Nephron progenitor cell (in vitro differentiated cells): ENCODE data around the gene TMEM245.

Experiments used
- DNase-seq: peaks from one replicate; pipeline ENCODE4 v3.0.0; 2021
- H3K27ac Mint-ChIP-seq: 2 replicates; pipeline ENCODE4 v1.8.0; 2021; ENCODE audit warnings: mild to moderate bottlenecking, moderate library complexity, mixed read lengths
- H3K27me3 Mint-ChIP-seq: 2 replicates; pipeline ENCODE4 v1.8.0; 2021; ENCODE audit warnings: mild to moderate bottlenecking, low read depth, mixed read lengths; ENCODE audit not compliant: poor library complexity
- H3K36me3 Mint-ChIP-seq: 2 replicates; pipeline ENCODE4 v1.8.0; 2021; ENCODE audit warnings: low read depth, mixed read lengths
- H3K4me1 Mint-ChIP-seq: 2 replicates; pipeline ENCODE4 v1.8.0; 2021; ENCODE audit warnings: mixed read lengths
- H3K4me3 Mint-ChIP-seq: 2 replicates; pipeline ENCODE4 v1.8.0; 2021; ENCODE audit warnings: mild to moderate bottlenecking, moderate library complexity, mixed read lengths
- H3K9me3 Mint-ChIP-seq: 2 replicates; pipeline ENCODE4 v1.8.0; 2021; ENCODE audit warnings: mild to moderate bottlenecking, moderate library complexity, mixed read lengths
- TF ChIP-seq, protein P1 (sequence below): fragments of 200-600 bp; sonication (generic); IDR thresholded peaks from 2 replicates; pipeline ENCODE4 v1.5.0; 2021; ENCODE audit warnings: antibody characterized with exemption

TMEM245 gene

DNA sequence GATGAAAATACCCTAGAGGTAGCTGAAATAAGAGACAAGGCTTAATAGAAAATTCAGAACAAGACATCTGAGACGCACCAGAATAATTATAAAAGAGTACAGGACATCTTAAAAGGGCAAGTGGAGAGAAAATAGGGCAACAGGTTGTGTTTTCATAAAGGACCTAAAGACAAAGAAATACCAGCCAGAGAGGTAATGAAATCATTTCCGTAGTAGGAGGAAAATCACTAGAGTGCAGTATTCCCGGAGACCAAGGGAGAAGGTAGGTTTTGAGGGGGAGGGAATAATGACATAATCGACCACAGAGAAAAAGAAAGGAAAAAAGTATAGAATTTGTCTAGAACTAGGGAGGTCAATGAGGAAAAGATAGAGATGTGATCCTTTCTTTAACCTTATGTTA is 80.2 kb downstream of the TMEM245 start:
- Mint-ChIP-seq H3K27ac (peak overlapping the region; percentile 76), H3K36me3 (peaks cover 79% of the 10 kb centered on the region), H3K27me3 (no peaks in the 10 kb centered on the region), H3K4me1 (no peaks in the 10 kb centered on the region), H3K4me3 (no peak overlapping the region), H3K9me3 (peaks cover 18% of the 10 kb centered on the region)
- TF ChIP-seq, protein P1, sequence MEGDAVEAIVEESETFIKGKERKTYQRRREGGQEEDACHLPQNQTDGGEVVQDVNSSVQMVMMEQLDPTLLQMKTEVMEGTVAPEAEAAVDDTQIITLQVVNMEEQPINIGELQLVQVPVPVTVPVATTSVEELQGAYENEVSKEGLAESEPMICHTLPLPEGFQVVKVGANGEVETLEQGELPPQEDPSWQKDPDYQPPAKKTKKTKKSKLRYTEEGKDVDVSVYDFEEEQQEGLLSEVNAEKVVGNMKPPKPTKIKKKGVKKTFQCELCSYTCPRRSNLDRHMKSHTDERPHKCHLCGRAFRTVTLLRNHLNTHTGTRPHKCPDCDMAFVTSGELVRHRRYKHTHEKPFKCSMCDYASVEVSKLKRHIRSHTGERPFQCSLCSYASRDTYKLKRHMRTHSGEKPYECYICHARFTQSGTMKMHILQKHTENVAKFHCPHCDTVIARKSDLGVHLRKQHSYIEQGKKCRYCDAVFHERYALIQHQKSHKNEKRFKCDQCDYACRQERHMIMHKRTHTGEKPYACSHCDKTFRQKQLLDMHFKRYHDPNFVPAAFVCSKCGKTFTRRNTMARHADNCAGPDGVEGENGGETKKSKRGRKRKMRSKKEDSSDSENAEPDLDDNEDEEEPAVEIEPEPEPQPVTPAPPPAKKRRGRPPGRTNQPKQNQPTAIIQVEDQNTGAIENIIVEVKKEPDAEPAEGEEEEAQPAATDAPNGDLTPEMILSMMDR, result no peak
- DNase-seq, result no peak

DNA sequence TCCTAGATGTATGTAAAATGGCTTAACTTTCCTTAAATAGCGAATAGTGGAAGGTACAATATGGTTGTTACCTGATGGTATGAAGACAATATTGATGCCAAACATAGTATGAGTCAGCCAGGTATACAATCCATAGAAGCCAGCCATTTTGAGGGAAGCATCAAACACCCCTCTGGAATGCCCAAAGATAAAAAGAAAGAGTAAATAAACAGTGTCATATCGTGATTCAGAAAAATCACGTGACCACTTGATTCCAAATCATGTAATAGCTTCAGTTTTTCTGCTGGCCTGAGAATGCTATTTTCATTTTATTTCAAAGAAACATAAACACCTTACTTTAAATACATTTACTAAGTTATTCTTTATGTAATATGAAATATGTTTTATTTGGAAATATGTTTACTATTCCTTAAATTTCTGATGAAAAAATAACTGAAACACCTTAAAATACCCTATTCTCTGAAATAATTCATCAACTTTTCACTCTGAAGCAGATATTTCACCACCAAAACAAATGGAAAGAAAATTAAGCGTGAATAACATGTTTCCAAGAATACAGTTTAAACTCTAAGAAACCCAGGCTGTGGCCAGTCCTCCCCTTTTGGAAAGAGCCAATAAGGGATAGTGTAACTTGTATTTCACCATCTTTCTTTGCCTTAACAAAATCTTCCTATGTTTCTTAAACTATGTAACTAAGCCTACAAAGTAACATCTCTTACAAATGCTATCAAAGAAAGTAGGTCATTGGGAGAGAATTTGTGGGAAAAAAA is 81.6 kb downstream of the TMEM245 start:
- TF ChIP-seq, protein P1, result no peak
- H3K4me3 Mint-ChIP-seq, result no peak overlapping the region
- H3K27ac Mint-ChIP-seq, result peak overlapping the region; percentile 31

DNA sequence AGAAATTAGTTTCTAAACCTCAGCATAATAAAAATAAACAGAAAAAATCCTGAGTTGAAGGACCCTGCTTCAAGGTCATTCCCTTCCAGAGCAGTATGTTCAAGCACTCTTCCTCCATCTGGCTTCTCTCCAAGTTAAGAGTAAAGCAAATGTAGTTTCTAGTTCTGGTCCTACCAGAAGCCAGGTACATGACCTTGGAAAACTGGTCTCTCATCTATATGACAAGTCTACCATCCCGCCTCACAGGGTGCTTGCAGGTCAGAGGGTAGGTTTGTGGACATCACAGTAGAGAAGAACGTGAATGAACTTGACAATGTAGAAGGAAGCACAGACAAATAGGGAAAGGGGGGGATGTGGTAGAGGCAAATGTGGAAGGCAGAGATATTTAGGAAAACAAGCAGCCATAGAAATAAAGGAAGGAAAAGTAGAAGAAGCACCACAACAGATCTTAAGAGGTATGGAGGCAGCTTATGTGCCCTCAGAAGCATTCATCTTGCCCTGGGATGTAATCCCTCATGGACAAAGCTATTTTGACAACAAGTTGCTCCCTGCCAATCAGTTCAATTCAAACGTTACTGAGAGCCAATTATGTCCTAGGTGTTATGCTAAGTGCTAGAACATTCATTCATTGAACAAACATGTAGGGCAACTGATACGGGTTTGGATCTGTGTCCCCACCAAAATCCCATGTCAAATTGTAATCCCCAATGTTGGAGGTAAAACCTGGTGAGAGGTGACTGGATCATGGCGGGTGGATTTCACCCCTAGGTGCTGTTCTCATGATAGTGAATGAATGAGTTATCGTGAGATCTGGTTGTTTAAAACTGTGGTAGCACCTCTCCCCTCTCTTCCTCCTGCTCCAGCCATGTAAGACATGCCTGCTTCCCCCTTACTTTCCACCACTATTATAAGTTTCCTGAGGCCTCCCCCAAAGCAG is 82.7 kb downstream of the TMEM245 start:
- H3K4me1 Mint-ChIP-seq, result no peaks in the 10 kb centered on the region
- H3K27ac Mint-ChIP-seq, result peak overlapping the region; percentile 22
- peaks cover 68% of the 10 kb centered on the region for H3K36me3 Mint-ChIP-seq
- no peak overlapping the region for H3K4me3 Mint-ChIP-seq
- no peaks in the 10 kb centered on the region for H3K27me3 Mint-ChIP-seq
- TF ChIP-seq, protein P1, result no peak
- H3K9me3 Mint-ChIP-seq, result no peaks in the 10 kb centered on the region
- DNase-seq, result no peak

More for the DNA sequence above, 81.6 kb downstream of the TMEM245 start:
- H3K4me1 Mint-ChIP-seq, result no peaks in the 10 kb centered on the region
- no peaks in the 10 kb centered on the region for H3K27me3 Mint-ChIP-seq
- H3K9me3 Mint-ChIP-seq, result peaks cover 10% of the 10 kb centered on the region
- no peak for DNase-seq
- peaks cover 75% of the 10 kb centered on the region for H3K36me3 Mint-ChIP-seq

DNA sequence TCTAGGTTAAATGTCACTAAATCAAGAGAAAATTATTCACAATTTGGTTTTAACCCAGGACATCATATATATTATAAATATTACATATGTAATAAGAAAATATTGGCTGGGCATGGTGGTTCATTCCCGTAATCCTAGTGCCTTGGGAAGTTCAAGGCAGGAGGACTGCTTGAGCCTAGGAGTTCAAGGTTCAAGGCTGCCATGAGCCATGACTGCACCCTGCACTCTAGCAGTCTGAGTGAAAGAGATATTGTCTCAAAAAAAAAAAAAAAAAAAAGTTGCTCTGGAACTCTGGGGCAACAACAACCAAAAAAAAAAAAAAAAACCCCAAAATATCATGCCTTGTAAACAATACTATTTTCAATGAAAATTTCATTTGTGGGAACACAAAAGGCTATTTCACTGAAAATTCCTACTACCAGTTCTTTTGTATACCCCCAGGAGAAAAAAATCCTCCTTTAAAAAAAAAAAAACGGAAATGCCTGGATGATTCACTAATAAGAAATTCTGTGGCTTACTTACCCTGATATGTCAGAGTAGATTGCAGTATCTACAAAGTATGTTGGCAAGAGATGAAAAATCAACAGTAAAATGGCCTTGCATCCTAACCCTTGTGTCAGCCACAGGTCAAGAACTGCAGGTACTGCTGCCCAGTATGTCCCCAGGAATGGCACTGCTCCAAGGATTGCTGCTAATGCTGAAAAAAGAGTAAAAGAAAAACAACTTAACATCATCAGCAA is 83.9 kb downstream of the TMEM245 start:
- Mint-ChIP-seq H3K4me1 (no peaks in the 10 kb centered on the region), H3K4me3 (no peak overlapping the region), H3K27me3 (no peaks in the 10 kb centered on the region), H3K36me3 (peaks cover 65% of the 10 kb centered on the region), H3K9me3 (no peaks in the 10 kb centered on the region), H3K27ac (no peak overlapping the region)
- DNase-seq, result no peak
- TF ChIP-seq, protein P1, result no peak

DNA sequence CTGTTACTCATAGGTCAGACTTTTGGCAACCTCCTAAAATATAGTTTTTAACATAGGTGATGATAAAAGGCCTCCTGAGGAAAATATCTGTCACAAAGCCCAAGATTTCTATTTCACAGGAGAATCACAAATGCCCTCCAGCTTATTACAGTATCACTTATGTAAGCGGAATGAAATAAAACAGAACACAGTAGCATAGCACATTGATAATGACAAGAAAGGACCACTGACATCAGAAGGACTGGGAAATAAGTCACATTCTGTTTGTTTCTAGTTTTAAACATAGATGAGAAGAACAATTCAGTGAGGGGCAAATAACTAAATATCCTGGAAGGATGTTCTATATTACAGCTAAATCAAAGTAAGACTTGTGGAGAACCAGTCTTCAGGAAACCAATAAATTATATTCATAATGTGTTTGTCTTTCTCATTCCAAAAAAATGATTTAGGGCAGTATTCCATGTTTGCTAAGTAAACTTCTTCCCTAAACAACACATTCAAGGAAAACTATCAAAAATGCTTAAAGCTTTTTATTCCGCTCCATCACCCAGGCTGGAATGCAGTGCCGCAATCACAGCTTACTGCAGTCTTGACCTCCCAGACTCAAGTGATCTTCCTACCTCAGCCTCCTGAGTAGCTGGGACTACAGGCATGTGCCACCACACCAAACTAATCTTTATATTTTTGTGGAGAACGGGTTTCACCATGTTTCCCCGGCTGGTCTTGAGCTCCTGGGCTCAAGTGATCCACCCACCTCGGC is 85.6 kb downstream of the TMEM245 start:
- Mint-ChIP-seq H3K27me3 (no peaks in the 10 kb centered on the region), H3K9me3 (no peaks in the 10 kb centered on the region), H3K36me3 (peaks cover 56% of the 10 kb centered on the region), H3K27ac (no peak overlapping the region), H3K4me1 (peaks cover 15% of the 10 kb centered on the region), H3K4me3 (no peak overlapping the region)
- no peak for DNase-seq
- TF ChIP-seq, protein P1, result no peak
